ENCODE results near the gene TMC7. TPM values are rescaled to one million over a fixed set of nuclear protein-coding genes. Genes with fewer than 3 reads are reported as not detected.

Gene TMC7
- total and polyA plus RNA-seq, 8 donors = 3.0 to 9.7 (median 3.8) TPM

GRCh38 chr16:19089410-19089955, 105.7 kb downstream of the TMC7 start:
- H3K4me3 ChIP-seq = no peak overlapping the region
- no peaks in the 10 kb centered on the region for H3K9me3 ChIP-seq
- H3K4me1 ChIP-seq = peaks cover 7 to 25% of the 10 kb centered on the region in 2 donors
- ATAC-seq (no peak), DNase-seq (no peak)
- no peak overlapping the region for H3K27ac ChIP-seq
- TF ChIP-seq, protein P1, sequence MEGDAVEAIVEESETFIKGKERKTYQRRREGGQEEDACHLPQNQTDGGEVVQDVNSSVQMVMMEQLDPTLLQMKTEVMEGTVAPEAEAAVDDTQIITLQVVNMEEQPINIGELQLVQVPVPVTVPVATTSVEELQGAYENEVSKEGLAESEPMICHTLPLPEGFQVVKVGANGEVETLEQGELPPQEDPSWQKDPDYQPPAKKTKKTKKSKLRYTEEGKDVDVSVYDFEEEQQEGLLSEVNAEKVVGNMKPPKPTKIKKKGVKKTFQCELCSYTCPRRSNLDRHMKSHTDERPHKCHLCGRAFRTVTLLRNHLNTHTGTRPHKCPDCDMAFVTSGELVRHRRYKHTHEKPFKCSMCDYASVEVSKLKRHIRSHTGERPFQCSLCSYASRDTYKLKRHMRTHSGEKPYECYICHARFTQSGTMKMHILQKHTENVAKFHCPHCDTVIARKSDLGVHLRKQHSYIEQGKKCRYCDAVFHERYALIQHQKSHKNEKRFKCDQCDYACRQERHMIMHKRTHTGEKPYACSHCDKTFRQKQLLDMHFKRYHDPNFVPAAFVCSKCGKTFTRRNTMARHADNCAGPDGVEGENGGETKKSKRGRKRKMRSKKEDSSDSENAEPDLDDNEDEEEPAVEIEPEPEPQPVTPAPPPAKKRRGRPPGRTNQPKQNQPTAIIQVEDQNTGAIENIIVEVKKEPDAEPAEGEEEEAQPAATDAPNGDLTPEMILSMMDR (IDR thresholded peaks at IDR 0.05) = no peak
- H3K36me3 ChIP-seq = no peaks in the 10 kb centered on the region
- intact Hi-C loops (cut with DNase I) = loop anchor here in 1 of 2 donors (10.0 kb wide), 1 partner anchor 75 kb away; the partner anchor contains the start of gene SYT17
- peaks cover 0 to 12% of the 10 kb centered on the region in 2 donors for H3K27me3 ChIP-seq

GRCh38 chr16:19090916-19091315, 107.2 kb downstream of the TMC7 start:
- Histone ChIP-seq H3K27ac (no peak overlapping the region), H3K27me3 (peaks cover 0 to 5% of the 10 kb centered on the region in 2 donors), H3K9me3 (no peaks in the 10 kb centered on the region), H3K4me1 (peaks cover 5 to 27% of the 10 kb centered on the region in 2 donors), H3K4me3 (no peak overlapping the region), H3K36me3 (no peaks in the 10 kb centered on the region)
- TF ChIP-seq, protein P1 (IDR thresholded peaks at IDR 0.05) = no peak
- DNase-seq (no peak), ATAC-seq (no peak)
- intact Hi-C loops (cut with DNase I) = no loop called here

- intact Hi-C loops (cut with DNase I) = no loop called here
- Histone ChIP-seq H3K4me1 (peaks cover 0 to 13% of the 10 kb centered on the region in 2 donors), H3K27ac (no peak overlapping the region), H3K4me3 (no peak overlapping the region), H3K9me3 (no peaks in the 10 kb centered on the region), H3K27me3 (no peaks in the 10 kb centered on the region), H3K36me3 (no peaks in the 10 kb centered on the region)
- ATAC-seq = no peak
- TF ChIP-seq, protein P1 (IDR thresholded peaks at IDR 0.05) = no peak
- DNase-seq = no peak
Measured at GRCh38 chr16:19092653-19093410, 109.1 kb downstream of the TMC7 start.

DNA sequence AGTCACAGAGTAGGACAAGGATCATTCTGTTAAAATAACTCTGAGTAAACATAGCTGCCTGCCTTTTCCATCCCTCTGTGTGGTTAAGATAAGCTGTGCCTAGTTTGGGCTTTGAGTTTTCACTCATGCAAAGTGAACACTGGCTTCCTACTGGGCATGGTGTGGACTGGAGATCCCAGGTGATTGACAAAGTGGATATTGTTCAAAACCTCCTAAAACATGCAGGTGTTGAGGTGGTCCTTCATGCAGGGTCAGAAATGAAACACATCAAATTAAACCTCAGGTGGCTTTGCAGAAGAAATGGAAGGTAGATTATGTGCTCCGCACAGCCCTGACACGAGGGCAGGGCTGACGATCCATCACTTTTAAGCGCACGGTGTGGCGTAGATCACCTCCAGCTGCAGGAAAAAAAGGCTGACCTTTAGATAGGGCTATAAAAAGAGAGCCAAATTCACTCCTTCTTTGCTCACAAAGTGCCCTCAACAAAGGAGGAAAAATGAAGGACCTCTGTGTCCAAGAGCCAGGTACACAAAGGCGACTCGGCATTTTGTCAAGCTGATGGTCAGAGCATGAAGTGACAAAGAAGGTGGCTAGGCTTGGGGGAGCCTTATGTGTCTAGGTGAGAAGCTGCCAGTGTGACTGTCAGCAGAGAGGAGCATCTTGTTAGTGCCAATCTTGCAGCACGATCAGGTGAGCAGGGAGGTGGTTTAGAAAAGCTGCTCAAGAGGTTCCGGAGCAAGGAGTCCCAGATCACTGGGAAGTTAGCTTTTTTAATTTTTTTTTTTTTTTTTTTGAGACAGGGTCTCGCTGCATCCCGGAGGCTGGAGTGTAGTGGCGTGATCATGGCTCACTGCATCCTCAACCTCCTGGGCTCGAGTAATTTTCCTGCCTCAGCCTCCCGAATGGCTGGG, 110.2 kb downstream of the TMC7 start:
- no peak for DNase-seq
- Histone ChIP-seq H3K27me3 (no peaks in the 10 kb centered on the region), H3K4me1 (peaks cover 0 to 11% of the 10 kb centered on the region in 2 donors), H3K4me3 (no peak overlapping the region), H3K36me3 (no peaks in the 10 kb centered on the region), H3K27ac (no peak overlapping the region), H3K9me3 (no peaks in the 10 kb centered on the region)
- ATAC-seq = no peak
- intact Hi-C loops (cut with DNase I) = no loop called here
- TF ChIP-seq, protein P1 (IDR thresholded peaks at IDR 0.05) = no peak

Data from left lung (tissue), 10 donors.